Measurements from ENCODE around the gene SLC35A2. TPM values are rescaled to one million over a fixed set of nuclear protein-coding genes. Genes with fewer than 3 reads are reported as not detected.

The SLC35A2 gene
- total and polyA plus RNA-seq, 10 donors, result 6.2 to 20.8 (median 15.9) TPM

- Histone ChIP-seq H3K27ac (peak overlapping the region; percentile 70 to 98 (median 96)), H3K27me3 (replicated peaks in 1 of 7) (no peaks in the 10 kb centered on the region), H3K36me3 (peaks cover 0 to 30% (median 2%) of the 10 kb centered on the region in 6 donors), H3K4me3 (peak overlapping the region; percentile 38 to 82 (median 60)), H3K9me3 (no peaks in the 10 kb centered on the region), H3K4me1 (peaks cover 8 to 75% (median 51%) of the 10 kb centered on the region in 6 donors)
- intact Hi-C loops (cut with DNase I; ENCODE audit: low total_unique reads), result no loop called here
- DNase-seq, result peak; percentile 96
- TF ChIP-seq, protein P1, sequence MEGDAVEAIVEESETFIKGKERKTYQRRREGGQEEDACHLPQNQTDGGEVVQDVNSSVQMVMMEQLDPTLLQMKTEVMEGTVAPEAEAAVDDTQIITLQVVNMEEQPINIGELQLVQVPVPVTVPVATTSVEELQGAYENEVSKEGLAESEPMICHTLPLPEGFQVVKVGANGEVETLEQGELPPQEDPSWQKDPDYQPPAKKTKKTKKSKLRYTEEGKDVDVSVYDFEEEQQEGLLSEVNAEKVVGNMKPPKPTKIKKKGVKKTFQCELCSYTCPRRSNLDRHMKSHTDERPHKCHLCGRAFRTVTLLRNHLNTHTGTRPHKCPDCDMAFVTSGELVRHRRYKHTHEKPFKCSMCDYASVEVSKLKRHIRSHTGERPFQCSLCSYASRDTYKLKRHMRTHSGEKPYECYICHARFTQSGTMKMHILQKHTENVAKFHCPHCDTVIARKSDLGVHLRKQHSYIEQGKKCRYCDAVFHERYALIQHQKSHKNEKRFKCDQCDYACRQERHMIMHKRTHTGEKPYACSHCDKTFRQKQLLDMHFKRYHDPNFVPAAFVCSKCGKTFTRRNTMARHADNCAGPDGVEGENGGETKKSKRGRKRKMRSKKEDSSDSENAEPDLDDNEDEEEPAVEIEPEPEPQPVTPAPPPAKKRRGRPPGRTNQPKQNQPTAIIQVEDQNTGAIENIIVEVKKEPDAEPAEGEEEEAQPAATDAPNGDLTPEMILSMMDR (IDR thresholded peaks at IDR 0.05 in 8 of 11, conservative IDR thresholded peaks at IDR 0.05 in 3 of 11), result peak in 4 of 11 experiments; percentile 10 to 30 (median 17)
- TF ChIP-seq POLR2AphosphoS5 (IDR thresholded peaks at IDR 0.05) (peak; percentile 85 to 89 (median 87)), POLR2A (IDR thresholded peaks at IDR 0.05) (peak in 2 of 3 donors; percentile 14 to 57)
- 0 to 47% (median 0%) methylated on average over 33 to 66 of the region's 66 CpGs for WGBS, 5 donors
Measured at GRCh38 chrX:48957827-48958634, 46.6 kb upstream of the SLC35A2 start.

DNA sequence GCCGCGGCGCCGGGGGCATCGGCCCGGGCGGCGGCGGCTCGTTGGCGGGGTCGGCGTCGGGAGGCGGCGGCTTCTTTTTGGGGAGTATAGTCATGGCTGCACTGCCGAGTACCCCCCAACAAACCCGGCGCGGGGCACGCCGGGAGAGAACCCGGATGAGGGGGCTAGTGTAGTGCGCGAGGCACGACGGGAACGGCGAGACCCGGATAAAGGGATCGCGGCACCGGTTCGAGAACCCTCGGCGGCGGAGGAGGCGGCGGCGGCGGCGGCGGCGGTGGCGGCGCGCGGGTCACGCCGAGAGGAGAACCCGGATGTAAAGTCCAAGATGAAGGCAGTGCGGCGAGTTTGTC lies 46.0 kb upstream of the SLC35A2 start, which contains the start of gene OTUD5:
OTUD5 (minus strand) TSS at position 131 of the 350 bp plus-strand sequence; CDS start at position 94, 37 bp downstream.
- peak within 1 kb of the TSS; percentile 70 to 98 (median 96) for H3K27ac ChIP-seq
- H3K4me1 ChIP-seq, result peaks cover 8 to 75% (median 55%) of the 10 kb centered on the region in 6 donors
- peak; percentile 93 for DNase-seq
- TF ChIP-seq, protein P1 (IDR thresholded peaks at IDR 0.05 in 8 of 11, conservative IDR thresholded peaks at IDR 0.05 in 3 of 11), result no peak
- no peak for TF ChIP-seq POLR2A (IDR thresholded peaks at IDR 0.05)
- no peak for TF ChIP-seq POLR2AphosphoS5 (IDR thresholded peaks at IDR 0.05)
- 0 to 25% (median 2%) methylated on average over 2 to 53 of the region's 53 CpGs for WGBS, 5 donors
- no peaks in the 10 kb centered on the region for H3K27me3 ChIP-seq (replicated peaks in 1 of 7)
- intact Hi-C loops (cut with DNase I; ENCODE audit: low total_unique reads), result no loop called here
- peak within 1 kb of the TSS; percentile 50 to 82 (median 60) for H3K4me3 ChIP-seq
- peaks cover 0 to 30% (median 2%) of the 10 kb centered on the region in 6 donors for H3K36me3 ChIP-seq
- no peaks in the 10 kb centered on the region for H3K9me3 ChIP-seq

GRCh38 chrX:48956728-48957414 lies 45.4 kb upstream of the SLC35A2 start:
- peak in 1 of 3 donors; percentile 7 for TF ChIP-seq POLR2AphosphoS5 (IDR thresholded peaks at IDR 0.05)
- TF ChIP-seq, protein P1 (IDR thresholded peaks at IDR 0.05 in 8 of 11, conservative IDR thresholded peaks at IDR 0.05 in 3 of 11), result no peak
- no peaks in the 10 kb centered on the region for H3K9me3 ChIP-seq
- H3K27me3 ChIP-seq (replicated peaks in 1 of 7), result no peaks in the 10 kb centered on the region
- peaks cover 8 to 75% (median 57%) of the 10 kb centered on the region in 6 donors for H3K4me1 ChIP-seq
- DNase-seq, result peak; percentile 87
- intact Hi-C loops (cut with DNase I; ENCODE audit: low total_unique reads), result no loop called here
- 1 to 59% (median 20%) methylated on average over 28 to 61 of the region's 61 CpGs; no CpG with 5 or more reads in 1 of the 5 donors for WGBS, 5 donors
- H3K36me3 ChIP-seq, result peaks cover 0 to 30% (median 2%) of the 10 kb centered on the region in 6 donors
- H3K4me3 ChIP-seq, result peak overlapping the region; percentile 50 to 82 (median 60)
- H3K27ac ChIP-seq, result peak overlapping the region; percentile 32 to 98 (median 96)

All from spleen (tissue), 11 donors.